Suppressor macrophage treated with lipopolysaccharide for 1 hour (primary cell): ENCODE data around the gene CDA.

ENCODE experiments used
- DNase-seq, 3 donors: peaks; one replicate each; pipeline ENCODE4 v3.0.0-alpha.2; 2020 to 2022

CDA gene

GRCh38 chr1:20618550-20618949 is 29.7 kb downstream of the CDA start:
- DNase-seq = no peak

- DNase-seq = no peak
These were observed 31.1 kb downstream of the CDA start for GRCh38 chr1:20619999-20620398.

GRCh38 chr1:20621012-20621411 is 32.1 kb downstream of the CDA start:
- DNase-seq = no peak

GRCh38 chr1:20624709-20625108 is 35.8 kb downstream of the CDA start:
- no peak for DNase-seq

GRCh38 chr1:20625176-20626097 is 36.5 kb downstream of the CDA start:
- no peak for DNase-seq

- DNase-seq = no peak
These were observed 37.2 kb downstream of the CDA start for GRCh38 chr1:20626098-20626427.

GRCh38 chr1:20626524-20626923 is 37.6 kb downstream of the CDA start:
- peak; percentile 10 to 40 (median 15) for DNase-seq

GRCh38 chr1:20630729-20631128 is 41.8 kb downstream of the CDA start:
- DNase-seq = no peak

GRCh38 chr1:20632386-20632785 is 43.5 kb downstream of the CDA start:
- DNase-seq = no peak

GRCh38 chr1:20633190-20634064 is 44.5 kb downstream of the CDA start, which contains the start of gene PINK1:
Gene PINK1 (plus strand): TSS chr1:20633458. CDS start chr1:20633549, 91 bp downstream.
- DNase-seq = peak; percentile 85 to 92 (median 87)

- DNase-seq = no peak
These were observed 45.2 kb downstream of the CDA start for GRCh38 chr1:20634065-20634593.

- DNase-seq = peak in 2 of 3 donors; percentile 27 to 29
These were observed 45.7 kb downstream of the CDA start for GRCh38 chr1:20634594-20635084.

- DNase-seq = no peak
These were observed 48.0 kb downstream of the CDA start for GRCh38 chr1:20636785-20637347.

- peak; percentile 79 to 83 (median 83) for DNase-seq
These were observed 51.3 kb downstream of the CDA start for GRCh38 chr1:20640183-20640597.

GRCh38 chr1:20641975-20642374 is 53.1 kb downstream of the CDA start:
- no peak for DNase-seq

- no peak for DNase-seq
These were observed 54.2 kb downstream of the CDA start for GRCh38 chr1:20643080-20643479.

- DNase-seq = no peak
These were observed 55.5 kb downstream of the CDA start for GRCh38 chr1:20644416-20644815.

GRCh38 chr1:20645414-20645813 is 56.5 kb downstream of the CDA start:
- DNase-seq = no peak

GRCh38 chr1:20648438-20648837 is 59.5 kb downstream of the CDA start:
- DNase-seq = no peak

- DNase-seq = no peak
These were observed 60.0 kb downstream of the CDA start for GRCh38 chr1:20648946-20649345.

- DNase-seq = no peak
These were observed 63.4 kb downstream of the CDA start for GRCh38 chr1:20652300-20652699.

GRCh38 chr1:20654104-20654690 is 65.3 kb downstream of the CDA start:
- DNase-seq = no peak

- no peak for DNase-seq
These were observed 68.1 kb downstream of the CDA start for GRCh38 chr1:20657024-20657423.
